Right hindlimb (tissue), 1 donor: ENCODE results near the gene ZBTB48.

Experiments used
- DNase-seq: peaks from one replicate; pipeline ENCODE4 v3.0.0-alpha.2; 2018

The ZBTB48 gene

GRCh38 chr1:6574025-6574620 is 5.7 kb upstream of the ZBTB48 start:
- no peak for DNase-seq

GRCh38 chr1:6574818-6575217 is 5.0 kb upstream of the ZBTB48 start:
- DNase-seq: no peak

GRCh38 chr1:6577831-6578525 is 1.8 kb upstream of the ZBTB48 start:
- DNase-seq: no peak

- DNase-seq: no peak
Measured at GRCh38 chr1:6578624-6579373, 995 bp upstream of the ZBTB48 start.

- DNase-seq: no peak
Measured at GRCh38 chr1:6580119-6580592, 362 bp downstream of the ZBTB48 start.

- DNase-seq: no peak
Measured at GRCh38 chr1:6580593-6581409, 1.0 kb downstream of the ZBTB48 start.

- no peak for DNase-seq
Measured at GRCh38 chr1:6581561-6582305, 1.9 kb downstream of the ZBTB48 start.

- DNase-seq: no peak
Measured at GRCh38 chr1:6582370-6582769, 2.6 kb downstream of the ZBTB48 start.

- DNase-seq: no peak
Measured at GRCh38 chr1:6584126-6585080, 4.6 kb downstream of the ZBTB48 start.

- no peak for DNase-seq
Measured at GRCh38 chr1:6585081-6585722, 5.4 kb downstream of the ZBTB48 start.

- DNase-seq: no peak
Measured at GRCh38 chr1:6585841-6586240, 6.0 kb downstream of the ZBTB48 start.

- DNase-seq: no peak
Measured at GRCh38 chr1:6586404-6586816, 6.6 kb downstream of the ZBTB48 start.

- peak; percentile 66 for DNase-seq
Measured at GRCh38 chr1:6587261-6588005, 7.6 kb downstream of the ZBTB48 start.

GRCh38 chr1:6588128-6588892 is 8.5 kb downstream of the ZBTB48 start:
- no peak for DNase-seq

GRCh38 chr1:6588893-6589520 is 9.2 kb downstream of the ZBTB48 start:
- no peak for DNase-seq

GRCh38 chr1:6590046-6590445 is 10.3 kb downstream of the ZBTB48 start:
- no peak for DNase-seq

GRCh38 chr1:6591222-6591621 is 11.4 kb downstream of the ZBTB48 start:
- no peak for DNase-seq

- DNase-seq: no peak
Measured at GRCh38 chr1:6591644-6592043, 11.8 kb downstream of the ZBTB48 start.

- DNase-seq: no peak
Measured at GRCh38 chr1:6592441-6592840, 12.6 kb downstream of the ZBTB48 start.
